GM12864 (cell line): Measurements from ENCODE around the gene RPL19.

Experiments
- DNase-seq: peaks from one replicate; pipeline ENCODE4 v3.0.0-alpha.2; 2011; ENCODE audit warnings: low read depth
- H3K4me3 ChIP-seq: 2 replicates; pipeline ENCODE4 v1.5.1; 2011; ENCODE audit warnings: mild to moderate bottlenecking, low read depth, low read length, control low read depth
- TF ChIP-seq, protein P1 (sequence below): IDR thresholded peaks from 2 replicates; pipeline ENCODE4 v1.5.1; 2011; ENCODE audit warnings: low read depth, mild to moderate bottlenecking, moderate library complexity, low read length, control low read depth, inconsistent platforms; ENCODE audit errors: missing control alignments

Gene RPL19

DNA sequence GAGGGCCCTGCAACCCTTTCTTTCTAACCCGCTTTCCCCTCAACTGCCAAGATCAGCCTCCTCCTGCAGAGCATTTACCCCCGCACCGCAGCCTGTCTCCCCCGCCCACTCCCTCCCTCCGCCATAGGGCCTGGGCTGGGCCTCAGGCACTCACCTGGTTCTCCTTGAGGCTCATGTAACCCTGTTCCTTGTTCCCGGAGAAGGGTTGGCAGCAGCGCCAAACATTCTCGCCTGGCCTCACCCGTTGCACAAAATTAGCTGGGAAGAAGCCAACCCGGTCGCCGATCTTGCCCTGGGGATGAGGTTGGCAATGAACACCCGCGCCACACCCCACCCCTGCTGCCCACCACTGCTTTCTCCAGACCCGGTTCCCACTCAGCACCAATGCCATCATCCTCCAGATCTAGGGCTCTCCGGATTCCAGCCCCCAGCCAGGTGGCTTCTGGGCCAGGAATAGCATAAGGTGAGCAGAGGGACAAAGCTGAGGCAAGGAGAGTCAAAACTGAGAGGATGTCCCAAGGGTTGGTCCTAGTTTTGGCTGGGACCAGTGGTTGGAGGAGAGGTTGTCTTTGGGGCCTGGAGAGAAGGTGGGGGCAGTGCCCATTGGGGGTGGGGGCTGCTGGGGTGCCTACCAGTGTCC lies 12.9 kb downstream of the RPL19 start:
- no peak overlapping the region for H3K4me3 ChIP-seq
- TF ChIP-seq, protein P1, sequence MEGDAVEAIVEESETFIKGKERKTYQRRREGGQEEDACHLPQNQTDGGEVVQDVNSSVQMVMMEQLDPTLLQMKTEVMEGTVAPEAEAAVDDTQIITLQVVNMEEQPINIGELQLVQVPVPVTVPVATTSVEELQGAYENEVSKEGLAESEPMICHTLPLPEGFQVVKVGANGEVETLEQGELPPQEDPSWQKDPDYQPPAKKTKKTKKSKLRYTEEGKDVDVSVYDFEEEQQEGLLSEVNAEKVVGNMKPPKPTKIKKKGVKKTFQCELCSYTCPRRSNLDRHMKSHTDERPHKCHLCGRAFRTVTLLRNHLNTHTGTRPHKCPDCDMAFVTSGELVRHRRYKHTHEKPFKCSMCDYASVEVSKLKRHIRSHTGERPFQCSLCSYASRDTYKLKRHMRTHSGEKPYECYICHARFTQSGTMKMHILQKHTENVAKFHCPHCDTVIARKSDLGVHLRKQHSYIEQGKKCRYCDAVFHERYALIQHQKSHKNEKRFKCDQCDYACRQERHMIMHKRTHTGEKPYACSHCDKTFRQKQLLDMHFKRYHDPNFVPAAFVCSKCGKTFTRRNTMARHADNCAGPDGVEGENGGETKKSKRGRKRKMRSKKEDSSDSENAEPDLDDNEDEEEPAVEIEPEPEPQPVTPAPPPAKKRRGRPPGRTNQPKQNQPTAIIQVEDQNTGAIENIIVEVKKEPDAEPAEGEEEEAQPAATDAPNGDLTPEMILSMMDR = no peak
- no peak for DNase-seq

DNA sequence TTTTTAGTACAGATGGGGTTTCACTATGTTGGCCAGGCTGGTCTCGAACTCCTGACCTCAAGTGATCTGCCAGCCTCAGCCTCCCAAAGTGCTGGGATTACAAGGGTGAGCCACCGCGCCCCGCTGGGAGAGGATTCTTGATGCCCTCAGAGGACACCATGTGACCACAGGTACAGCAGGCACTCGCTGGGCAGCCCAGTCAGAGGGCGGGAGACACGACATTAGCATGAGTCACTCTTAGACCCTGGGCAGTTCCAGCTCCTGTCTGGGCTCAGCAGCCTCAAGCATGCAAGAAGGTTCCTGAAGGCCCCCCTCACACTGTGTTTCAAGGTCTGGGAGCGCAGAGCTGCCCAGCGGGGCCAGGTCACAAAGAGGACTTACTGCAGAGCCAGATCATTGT lies 13.8 kb downstream of the RPL19 start:
- DNase-seq = no peak
- TF ChIP-seq, protein P1 = no peak
- H3K4me3 ChIP-seq = no peak overlapping the region

DNA sequence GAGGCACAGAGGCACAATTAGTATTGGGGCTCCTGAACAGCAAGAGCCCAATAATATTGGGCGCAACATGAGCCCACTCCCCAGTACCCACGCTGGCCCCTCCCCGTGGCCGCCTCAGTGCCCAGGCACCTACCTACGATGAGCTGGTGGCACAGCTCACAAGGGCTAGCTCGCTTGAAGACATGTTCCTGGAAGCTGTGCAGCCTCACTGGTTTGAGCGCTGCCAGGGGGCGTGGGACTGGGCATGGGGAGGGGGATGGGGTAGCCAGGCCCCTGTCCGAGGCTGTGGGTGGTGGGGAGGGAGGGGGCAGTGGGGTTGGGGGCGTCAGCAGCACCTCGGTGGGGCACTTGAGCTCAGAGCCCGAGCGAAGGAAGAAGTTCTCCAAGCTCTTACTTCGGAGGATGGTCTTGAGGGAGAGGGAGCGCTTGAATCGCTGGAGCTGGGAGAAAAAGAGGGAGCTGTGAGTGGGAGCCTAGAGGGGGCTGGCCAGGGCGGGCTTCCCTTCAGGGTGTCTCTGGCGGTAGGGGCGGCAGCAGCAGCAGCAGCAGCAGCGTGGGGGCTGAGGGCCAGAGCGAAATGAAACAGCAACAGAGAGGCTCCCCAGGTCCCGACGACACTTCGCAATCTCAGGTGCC lies 17.8 kb downstream of the RPL19 start:
- TF ChIP-seq, protein P1 = no peak
- no peak for DNase-seq
- H3K4me3 ChIP-seq = no peak overlapping the region

DNA sequence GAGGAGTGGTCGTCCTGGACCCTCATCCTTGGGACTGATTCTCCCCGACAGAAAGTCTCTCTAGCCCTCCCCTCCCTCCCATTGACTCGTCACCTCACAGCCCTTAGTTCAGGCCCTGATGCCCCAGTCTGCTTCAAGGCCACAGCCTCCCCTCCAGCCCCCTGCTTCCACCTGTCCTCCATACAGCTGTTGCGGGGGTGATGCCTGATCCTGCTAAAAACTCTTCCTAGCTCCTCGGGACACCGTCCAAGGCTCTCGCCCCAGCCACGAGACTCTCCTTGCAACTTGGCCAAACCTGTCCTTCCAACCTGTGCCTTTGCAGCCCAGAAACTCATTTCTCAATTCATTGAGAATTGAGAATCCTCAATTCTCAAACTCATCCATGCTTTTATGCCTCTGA lies 18.8 kb downstream of the RPL19 start:
- no peak overlapping the region for H3K4me3 ChIP-seq
- TF ChIP-seq, protein P1 = no peak
- no peak for DNase-seq

DNA sequence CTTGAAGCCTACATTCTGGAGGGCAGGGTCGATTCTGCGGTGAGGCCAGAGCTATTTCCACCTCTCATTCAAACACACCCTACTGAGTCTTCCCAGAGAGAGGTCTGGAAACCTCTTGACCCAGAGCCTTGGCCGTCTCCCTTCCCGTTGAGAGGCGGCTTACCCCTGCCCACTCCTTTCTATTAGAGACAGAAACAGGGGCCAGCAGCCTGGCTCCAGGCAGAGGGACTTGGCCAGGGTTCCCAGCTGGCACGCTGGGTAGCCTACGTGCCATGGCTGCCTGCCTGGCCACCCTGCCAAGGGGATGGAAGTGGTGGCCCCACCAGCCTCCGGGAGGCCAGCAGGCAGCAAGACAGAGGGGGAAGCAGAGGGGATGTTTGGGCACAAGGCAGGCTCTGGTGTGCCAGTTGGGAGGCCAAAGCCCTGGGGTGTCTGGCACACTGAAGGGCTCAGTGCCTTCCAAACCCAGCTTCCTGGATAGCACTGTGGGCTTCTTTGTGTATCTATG lies 19.6 kb downstream of the RPL19 start:
- no peak overlapping the region for H3K4me3 ChIP-seq
- TF ChIP-seq, protein P1 = no peak
- no peak for DNase-seq

DNA sequence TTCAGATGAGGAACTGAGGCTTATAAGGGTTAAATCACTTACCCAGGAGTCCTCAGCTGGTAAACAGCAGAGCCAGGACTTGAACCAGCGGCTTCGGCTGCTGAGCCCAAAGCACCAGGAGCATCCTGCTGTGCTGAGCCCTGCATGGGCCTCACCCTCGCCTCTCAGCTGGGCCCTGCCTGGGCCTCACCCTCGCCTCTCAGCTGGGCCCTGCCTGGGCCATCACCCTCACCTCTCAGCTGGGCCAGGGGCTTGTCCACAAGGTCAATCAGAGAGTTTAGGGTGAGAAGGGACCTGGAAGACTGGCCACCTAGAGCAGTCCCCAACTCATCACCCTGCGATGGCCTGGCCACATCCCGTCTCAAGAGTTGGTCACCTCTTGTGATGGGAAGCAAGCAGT lies 21.5 kb downstream of the RPL19 start:
- TF ChIP-seq, protein P1 = no peak
- no peak overlapping the region for H3K4me3 ChIP-seq
- DNase-seq = no peak

DNA sequence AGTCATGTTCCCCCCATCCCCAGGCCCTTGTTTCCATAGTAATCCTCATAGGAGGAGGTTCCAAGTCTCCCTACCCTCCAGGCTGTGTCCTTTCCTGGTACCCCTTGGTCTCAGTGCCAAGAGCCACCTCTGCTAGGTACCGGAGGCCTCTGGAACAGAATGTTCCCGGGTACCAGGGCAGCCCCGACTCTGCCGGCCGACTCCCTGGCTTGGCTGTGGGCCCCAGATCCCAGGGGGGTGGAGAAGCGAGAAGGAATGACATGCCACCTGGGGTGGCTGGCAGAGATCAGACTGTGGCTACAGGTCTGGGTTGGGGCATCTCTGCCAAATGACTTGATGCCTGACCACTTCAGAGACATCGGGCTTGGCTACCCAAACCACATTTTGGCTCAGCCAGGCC lies 22.1 kb downstream of the RPL19 start:
- DNase-seq = no peak
- H3K4me3 ChIP-seq = no peak overlapping the region
- TF ChIP-seq, protein P1 = no peak
